ENCODE data around the gene AIG1. TPM values are rescaled to one million over a fixed set of nuclear protein-coding genes. Genes with fewer than 3 reads are reported as not detected.
A peak's percentile ranks its signal among the peaks of the same experiment; 100 is the strongest.

The AIG1 gene
- total and polyA plus RNA-seq, 2 of the 13 experiments (the other 11 are each of a cell fraction or from before 2014, with no cell fraction given): 115 to 197 TPM

- CTCF ChIA-PET (ENCODE audit: low intra/inter-chr PET ratio, low total read pairs): no interaction called here
- in situ Hi-C loops (cut with HindIII; ENCODE audit: extremely low pct_ligation_motif_present, low pct_unique_long_range_greater_than_20kb): no loop called here
- FAIRE-seq: no peak
Observed at GRCh38 chr6:143074670-143075318, 14.1 kb downstream of the AIG1 start.

DNA sequence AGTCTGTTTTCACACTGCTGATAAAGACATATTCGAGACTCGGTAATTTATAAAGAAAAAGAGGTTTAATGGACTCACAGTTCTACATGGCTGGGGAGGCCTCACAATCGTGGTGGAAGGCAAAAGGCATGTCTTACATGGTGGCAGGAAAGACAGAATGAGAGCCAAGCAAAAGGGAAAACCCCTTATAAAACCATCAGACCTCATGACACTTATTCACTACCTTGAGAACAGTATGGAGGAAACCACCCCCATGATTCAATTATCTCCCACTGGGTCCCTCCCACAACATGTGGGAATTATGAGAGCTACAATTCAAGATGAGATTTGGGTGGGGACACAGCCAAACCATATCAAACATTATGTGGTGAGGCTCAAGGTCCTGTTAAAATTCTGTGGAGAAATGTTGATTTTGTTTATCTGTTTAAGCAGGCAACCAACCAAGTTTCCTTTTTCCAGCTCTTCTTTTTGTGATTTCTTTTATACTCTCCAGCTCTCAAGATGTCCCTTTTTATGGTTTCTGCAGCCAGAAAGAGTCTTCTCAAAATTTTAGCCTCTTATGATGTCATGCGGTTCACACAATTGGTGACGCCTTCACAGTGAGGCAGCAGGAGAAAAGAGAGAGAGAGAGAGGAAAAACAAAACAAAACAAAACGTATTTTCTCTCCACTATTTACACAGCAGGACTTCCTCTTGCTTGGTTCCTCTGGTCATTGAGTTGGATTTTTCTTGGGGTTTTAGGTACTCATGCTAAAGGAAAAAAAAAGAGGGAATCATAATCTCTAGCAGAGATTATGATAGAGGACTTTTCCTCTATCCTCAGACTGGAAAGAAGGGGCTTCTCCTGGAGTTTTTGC is 18.0 kb downstream of the AIG1 start:
- no peaks in the 10 kb centered on the region for H3K27me3 ChIP-seq (ENCODE audit: control insufficient read depth in 1 of 2, insufficient read depth in 2 of 2, low read length in 2 of 2)
- H3K4me1 ChIP-seq (ENCODE audit: insufficient read depth, low read length): peaks cover 25% of the 10 kb centered on the region
- WGBS (ENCODE audit: low lambda C conversion rate): 87% methylated on average over 6 of the region's 6 CpGs
- H3K4me3 ChIP-seq (replicated peaks in 1 of 3; ENCODE audit: insufficient read depth in 1 of 3, low read depth in 2 of 3, low read length in 3 of 3): no peak overlapping the region
- H3K9me3 ChIP-seq (ENCODE audit: low read length): peaks cover 16% of the 10 kb centered on the region
- peak overlapping the region; percentile 59 for H3K27ac ChIP-seq (ENCODE audit: extremely low read length, insufficient read depth, low read length)
- H4K20me1 ChIP-seq (ENCODE audit: insufficient read depth, low read length): no peaks in the 10 kb centered on the region
- no TSS peak for BruUV-seq (replicated peaks)
- FAIRE-seq: no peak
- in situ Hi-C loops (cut with HindIII; ENCODE audit: extremely low pct_ligation_motif_present, low pct_unique_long_range_greater_than_20kb) (no loop called here), intact Hi-C loops (cut with micrococcal nuclease; ENCODE audit: unreplicated experiment) (no loop called here)
- ATAC-seq: no peak
- ChIA-PET CTCF (ENCODE audit: low intra/inter-chr PET ratio, low total read pairs) (no interaction called here), POLR2A (no interaction called here)
- no peak overlapping the region for H3K9ac ChIP-seq (ENCODE audit: insufficient read depth, low read depth, low read length)
- peaks cover 21% of the 10 kb centered on the region for H3K79me2 ChIP-seq (ENCODE audit: insufficient read depth, low read length)
- H3K36me3 ChIP-seq (replicated peaks in 1 of 2; ENCODE audit: control insufficient read depth in 1 of 2, insufficient read depth in 2 of 2, low read length in 2 of 2): 0 out of 5 replicates have a peak, but pooled peaks cover 0 to 1% of the 10 kb centered on the region in 2 experiments
- no peak for DNase-seq (ENCODE audit: low spot score)
- H2AFZ ChIP-seq (ENCODE audit: low read length): no peak overlapping the region
- H3K4me2 ChIP-seq (ENCODE audit: low read depth, low read length): peak overlapping the region; percentile 19
- TF ChIP-seq SOX13 (IDR thresholded peaks at IDR 0.05) (no peak), SOX13 (CRISPR knock-in tag; conservative IDR thresholded peaks at IDR 0.05 in 1 of 2, IDR thresholded peaks at IDR 0.05 in 1 of 2) (no peak), ZMYM4 (CRISPR knock-in tag; IDR thresholded peaks at IDR 0.05) (0 out of 2 replicates have a peak, but pooled peaks have one; percentile 0), ATF7 (IDR thresholded peaks at IDR 0.05) (peak; percentile 64), ATF7 (CRISPR knock-in tag; IDR thresholded peaks at IDR 0.05) (no peak), TCF12 (IDR thresholded peaks at IDR 0.05) (no peak), TCF12 (CRISPR knock-in tag; IDR thresholded peaks at IDR 0.05) (no peak), KDM1A (CRISPR knock-in tag; IDR thresholded peaks at IDR 0.05) (no peak), ELF3 (CRISPR knock-in tag; IDR thresholded peaks at IDR 0.05) (peak; percentile 17; the same call in 1 of the 2 replicates), FOXJ3 (CRISPR knock-in tag; IDR thresholded peaks at IDR 0.05; ENCODE audit: borderline replicate concordance) (0 out of 2 replicates have a peak, but pooled peaks have one; percentile 2), ZNF720 (CRISPR knock-in tag; IDR thresholded peaks at IDR 0.05) (no peak), EHMT2 (IDR thresholded peaks at IDR 0.05; ENCODE audit: borderline replicate concordance, low read depth, low read length) (peak; percentile 42; the same call in 1 of the 2 replicates), CREB1 (IDR thresholded peaks at IDR 0.05) (peak; percentile 33; the same call in 1 of the 2 replicates), CREB1 (CRISPR knock-in tag; IDR thresholded peaks at IDR 0.05) (no peak), MAFK (conservative IDR thresholded peaks at IDR 0.05 in 1 of 2, IDR thresholded peaks at IDR 0.05 in 1 of 2; ENCODE audit: low read length in 2 of 2) (no peak), FOXA3 (CRISPR knock-in tag; IDR thresholded peaks at IDR 0.05) (peak; percentile 3; the same call in 1 of the 2 replicates)

More at GRCh38 chr6:143074670-143075318, 14.1 kb downstream of the AIG1 start:
- H3K9me3 ChIP-seq (ENCODE audit: low read length): peaks cover 16% of the 10 kb centered on the region
- no peaks in the 10 kb centered on the region for H4K20me1 ChIP-seq (ENCODE audit: insufficient read depth, low read length)
- H3K4me3 ChIP-seq (replicated peaks in 1 of 3; ENCODE audit: insufficient read depth in 1 of 3, low read depth in 2 of 3, low read length in 3 of 3): no peak overlapping the region
- H3K27me3 ChIP-seq (ENCODE audit: control insufficient read depth in 1 of 2, insufficient read depth in 2 of 2, low read length in 2 of 2): no peaks in the 10 kb centered on the region
- DNase-seq (ENCODE audit: low spot score) (no peak), ATAC-seq (no peak)
- no peak overlapping the region for H3K9ac ChIP-seq (ENCODE audit: insufficient read depth, low read depth, low read length)
- no TSS peak for BruUV-seq (replicated peaks)
- 93% methylated on average over 3 of the region's 3 CpGs for WGBS (ENCODE audit: low lambda C conversion rate)
- H3K4me1 ChIP-seq (ENCODE audit: insufficient read depth, low read length): peaks cover 26% of the 10 kb centered on the region
- no peak overlapping the region for H3K27ac ChIP-seq (ENCODE audit: extremely low read length, insufficient read depth, low read length)
- peaks cover 0 to 1% of the 10 kb centered on the region in 2 experiments; a peak in 1 of 5 replicates for H3K36me3 ChIP-seq (replicated peaks in 1 of 2; ENCODE audit: control insufficient read depth in 1 of 2, insufficient read depth in 2 of 2, low read length in 2 of 2)
- TF ChIP-seq ZNF382 (CRISPR knock-in tag; IDR thresholded peaks at IDR 0.05; ENCODE audit: borderline replicate concordance) (peak; percentile 90; the same call in 1 of the 2 replicates), FIP1L1 (IDR thresholded peaks at IDR 0.05; ENCODE audit: borderline replicate concordance, insufficient read depth, low read depth, low read length) (no peak)
- peaks cover 24% of the 10 kb centered on the region for H3K79me2 ChIP-seq (ENCODE audit: insufficient read depth, low read length)
- POLR2A ChIA-PET: no interaction called here
- intact Hi-C loops (cut with micrococcal nuclease; ENCODE audit: unreplicated experiment): no loop called here
- no peak overlapping the region for H2AFZ ChIP-seq (ENCODE audit: low read length)
- H3K4me2 ChIP-seq (ENCODE audit: low read depth, low read length): no peak overlapping the region

Data from HepG2 (cell line).